GM19240 (cell line): ENCODE results near the gene POTEH.
"Not testable (repeated sequence)": the region's sequence is repeated elsewhere in the genome, so short reads cannot be mapped to it uniquely, and the experiment has no call there.

ENCODE experiments used
- DNase-seq: peaks from one replicate; pipeline ENCODE4 v3.0.0; 2011; ENCODE audit warnings: low spot score; ENCODE audit not compliant: insufficient read length

POTEH gene

DNA sequence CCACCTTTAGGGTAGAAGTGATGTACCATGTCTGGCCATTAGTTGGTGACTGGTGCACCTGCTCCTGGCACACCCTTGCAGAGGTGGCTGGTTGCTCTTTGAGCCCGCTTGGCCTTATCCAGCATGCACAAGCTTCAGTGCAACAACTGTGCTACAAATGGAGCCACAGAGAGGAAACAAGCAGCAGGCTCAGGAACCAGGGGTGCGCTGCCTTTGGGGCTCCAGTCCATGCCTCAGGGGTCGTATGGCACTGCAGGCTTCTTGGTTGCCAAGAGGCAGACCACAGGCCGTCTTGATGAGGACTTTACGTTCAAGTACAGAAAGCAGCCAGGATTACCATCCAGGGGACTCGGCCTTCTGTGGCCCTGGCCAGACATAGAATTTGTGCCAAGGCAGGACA, 44.6 kb downstream of the POTEH start:
- DNase-seq, result not testable (repeated sequence)

DNA sequence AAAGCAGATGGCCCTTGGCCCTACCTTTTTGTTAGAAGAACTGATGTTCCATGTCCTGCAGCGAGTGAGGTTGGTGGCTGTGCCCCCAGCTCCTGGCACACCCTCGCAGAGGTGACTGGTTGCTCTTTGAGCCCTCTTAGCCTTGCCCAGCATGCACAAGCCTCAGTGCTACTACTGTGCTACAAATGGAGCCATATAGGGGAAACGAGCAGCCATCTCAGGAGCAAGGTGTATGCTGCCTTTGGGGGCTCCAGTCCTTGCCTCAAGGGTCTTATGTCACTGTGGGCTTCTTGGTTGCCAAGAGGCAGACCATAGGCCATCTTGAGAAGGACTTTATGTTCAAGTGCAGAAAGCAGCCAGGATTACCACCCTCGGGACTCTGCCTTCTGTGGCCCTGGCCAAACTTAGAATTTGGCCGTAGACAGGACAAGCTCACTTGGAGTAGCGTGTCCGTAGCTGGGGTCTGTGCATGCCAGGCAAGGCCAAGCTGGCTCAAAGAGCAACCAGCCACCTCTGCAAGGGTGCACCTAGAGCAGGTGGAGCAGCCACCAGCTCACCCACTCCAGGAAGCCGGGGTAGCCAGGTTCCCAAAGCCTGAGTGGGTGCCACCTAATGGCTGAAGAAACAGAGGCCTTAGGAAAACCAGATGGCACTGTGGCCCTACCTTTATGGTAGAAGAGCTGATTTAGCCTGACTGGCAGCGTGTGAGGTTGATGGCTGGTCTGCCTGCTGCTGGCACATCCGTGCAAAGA, 48.5 kb downstream of the POTEH start:
- DNase-seq, result not testable (repeated sequence)

DNA sequence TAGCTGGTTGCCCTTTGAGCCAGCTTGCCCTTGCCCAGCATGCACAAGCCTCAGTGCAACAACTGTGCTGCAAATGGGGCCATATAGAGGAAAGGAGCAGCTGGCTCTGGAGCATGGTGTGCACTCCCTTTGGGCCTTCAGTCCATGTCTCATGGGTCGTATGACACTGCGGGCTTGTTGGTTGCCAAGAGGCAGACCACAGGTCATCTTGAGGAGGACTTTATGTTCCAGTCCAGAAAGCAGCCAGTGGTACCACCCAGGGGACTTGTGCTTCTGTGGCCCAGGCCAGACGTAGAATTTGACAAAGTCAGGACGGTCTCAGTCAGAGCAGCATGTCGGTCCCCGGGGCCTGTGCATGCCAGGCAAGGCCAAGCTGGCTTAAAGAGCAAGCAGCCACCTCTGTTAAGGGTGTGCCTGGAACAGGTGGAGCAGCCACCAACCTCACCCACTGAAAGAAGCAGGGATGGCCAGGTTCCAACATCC, 49.1 kb downstream of the POTEH start:
- DNase-seq, result not testable (repeated sequence)

DNA sequence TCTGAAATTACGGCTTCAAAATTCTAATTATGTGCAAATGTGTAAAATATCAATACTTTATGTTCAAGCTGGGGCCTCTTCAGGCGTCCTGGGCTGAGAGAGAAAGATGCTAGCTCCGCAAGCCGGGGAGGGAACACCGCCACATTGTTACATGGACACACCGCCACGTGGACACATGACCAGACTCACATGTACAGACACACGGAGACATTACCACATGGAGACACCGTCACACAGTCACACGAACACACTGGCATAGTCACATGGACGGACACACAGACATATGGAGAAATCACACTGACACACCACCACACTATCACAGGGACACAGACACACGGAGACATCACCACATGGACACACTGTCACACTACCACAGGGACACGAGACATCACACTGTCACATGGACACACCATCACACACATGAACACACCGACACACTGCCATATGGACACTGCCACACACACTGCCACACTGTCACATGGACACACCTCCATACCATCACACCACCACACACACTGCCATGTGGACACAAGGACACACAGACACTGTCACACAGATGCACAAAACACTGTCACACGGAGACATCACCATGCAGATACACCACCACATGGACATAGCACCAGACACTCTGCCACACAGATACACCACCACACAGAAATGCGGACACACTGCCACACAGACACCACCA, 58.0 kb downstream of the POTEH start:
- DNase-seq, result not testable (repeated sequence)

DNA sequence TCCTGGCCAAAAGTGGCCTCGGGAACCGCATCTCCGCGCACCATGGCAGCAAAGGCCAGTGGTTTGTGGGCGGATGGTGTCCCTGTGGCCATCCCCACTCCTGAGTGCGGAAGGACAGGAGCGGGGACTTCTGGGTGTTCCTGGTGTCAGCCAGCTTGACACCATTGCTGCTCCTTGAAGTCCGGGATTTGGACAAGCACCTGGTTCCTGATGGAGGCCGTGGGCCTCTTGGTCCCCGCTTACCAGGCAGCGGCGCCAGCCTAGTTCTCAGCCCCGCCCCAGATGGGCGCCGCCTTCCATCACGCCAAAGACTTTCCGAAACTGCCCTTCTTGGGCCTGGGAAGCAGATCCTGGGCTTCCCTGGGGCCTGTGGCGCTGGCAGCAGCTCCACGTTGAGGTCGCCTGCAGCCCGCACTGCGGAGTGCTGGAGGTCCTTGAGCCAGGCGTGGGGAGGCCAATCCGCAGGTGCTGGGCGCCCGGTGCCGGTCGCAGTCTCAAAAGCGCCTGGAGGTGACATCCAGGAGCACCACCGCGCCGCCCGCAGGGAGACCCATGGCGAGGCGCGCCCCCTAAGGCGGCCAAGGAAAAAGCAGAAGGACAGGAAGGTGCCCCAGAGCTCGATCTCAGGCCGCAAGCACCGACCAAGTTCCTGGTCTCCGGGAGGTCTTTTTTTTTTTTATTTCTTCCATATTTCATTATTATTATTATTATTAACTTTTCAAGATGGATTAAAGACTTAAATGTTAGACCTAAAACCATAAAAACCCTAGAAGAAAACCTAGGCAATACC, 59.5 kb downstream of the POTEH start:
- DNase-seq, result not testable (repeated sequence)

DNA sequence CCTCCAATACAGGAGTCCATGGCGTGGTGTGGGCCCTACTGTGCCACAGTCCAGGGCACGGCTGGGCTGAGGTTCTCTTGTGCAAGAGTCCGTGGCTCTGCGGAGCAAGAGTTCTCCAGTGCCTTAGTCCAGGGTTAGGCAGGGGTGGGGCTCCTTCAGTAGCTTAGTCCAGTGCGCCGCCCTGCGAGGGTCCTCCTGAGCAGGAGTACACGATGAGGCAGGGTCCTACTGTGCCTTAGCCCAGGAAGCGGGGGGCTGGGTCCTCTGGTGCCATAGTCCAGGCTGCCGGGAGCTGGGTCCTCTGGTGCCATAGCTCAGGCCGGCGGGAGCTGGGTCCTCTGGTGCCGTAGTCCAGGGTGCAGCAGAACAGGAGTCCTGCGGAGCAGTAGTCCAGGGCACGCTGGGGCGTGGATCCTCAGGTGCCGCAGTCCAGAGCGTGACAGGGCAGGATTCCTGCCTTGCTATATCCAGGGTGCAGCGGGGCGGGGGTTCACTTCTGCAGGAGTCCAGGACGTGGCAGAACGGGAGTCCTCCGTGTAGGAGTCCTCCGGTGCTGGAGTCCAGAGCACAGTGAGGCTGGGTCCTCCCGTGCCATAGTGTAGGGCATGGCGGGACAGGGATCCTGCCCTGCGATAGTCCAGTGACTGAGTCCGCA, 69.7 kb downstream of the POTEH start:
- not testable (repeated sequence) for DNase-seq

DNA sequence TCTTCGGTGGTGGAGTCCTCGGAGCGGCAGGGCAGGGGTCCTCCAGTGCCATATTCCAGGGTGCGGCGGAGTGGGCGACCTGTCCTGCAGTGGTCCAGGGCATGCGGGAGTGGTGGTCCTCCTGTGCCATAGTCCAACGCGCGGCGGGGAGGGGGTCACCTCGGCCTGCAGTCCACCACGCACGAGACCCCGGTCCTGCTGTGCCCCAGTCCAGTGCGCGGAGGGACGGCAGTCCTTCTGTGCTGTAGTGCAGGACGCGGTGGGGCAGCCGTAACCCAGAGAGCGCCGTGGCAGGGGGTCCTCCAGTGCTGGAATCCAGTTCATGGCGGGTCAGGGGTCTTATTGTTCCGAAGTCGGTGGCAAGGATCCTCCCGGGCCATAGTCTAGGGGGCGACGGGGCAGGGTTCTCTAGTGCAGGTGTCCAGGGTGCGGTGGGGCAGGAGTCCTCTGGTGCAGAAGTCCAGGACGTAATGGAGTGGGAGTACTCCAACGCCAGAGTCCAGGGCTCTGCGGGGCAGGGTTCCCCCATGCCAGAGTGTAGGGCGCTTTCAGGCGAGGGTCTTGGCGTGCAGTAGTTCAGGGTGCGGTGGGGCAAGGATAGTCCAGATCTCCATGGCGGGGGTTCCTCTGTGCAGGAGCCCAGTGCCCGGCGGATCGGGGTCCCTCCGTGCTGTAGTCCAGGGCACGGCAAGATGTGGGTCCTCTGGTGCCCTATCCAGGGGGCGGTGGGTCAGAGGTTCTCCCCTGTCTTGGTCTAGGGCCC, 70.7 kb downstream of the POTEH start:
- DNase-seq, result not testable (repeated sequence)

DNA sequence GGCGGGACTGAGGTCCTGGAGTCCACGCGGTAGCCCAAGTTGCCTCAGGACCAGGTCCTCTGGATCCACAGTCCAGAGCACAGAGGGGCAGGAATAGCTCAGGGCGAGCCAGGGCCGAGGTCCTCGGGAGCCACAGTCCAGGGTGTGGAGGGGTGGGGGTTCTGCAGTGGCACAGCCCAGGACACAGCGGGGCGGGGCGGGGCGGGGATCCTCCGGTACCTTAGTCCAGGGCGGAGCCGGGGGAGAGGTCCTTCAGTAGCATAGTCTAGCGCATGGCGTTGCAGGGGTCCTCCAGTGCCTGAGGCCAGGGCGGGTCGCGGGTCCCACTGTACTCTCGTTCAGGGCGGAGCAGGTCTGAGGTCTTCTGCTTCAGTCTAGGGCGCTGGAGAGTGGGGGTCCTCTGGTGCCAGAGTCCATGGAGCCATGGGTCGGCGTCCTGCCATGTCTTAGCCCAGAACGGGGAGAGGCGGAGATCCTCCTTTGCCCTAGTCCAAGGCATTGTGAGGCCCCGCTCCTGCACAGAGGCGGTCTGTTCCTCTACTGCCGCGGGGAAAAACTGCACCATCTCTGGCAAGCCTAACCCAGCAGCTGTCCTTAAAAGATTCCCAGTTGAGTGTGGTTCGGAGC, 71.4 kb downstream of the POTEH start:
- DNase-seq, result not testable (repeated sequence)

DNA sequence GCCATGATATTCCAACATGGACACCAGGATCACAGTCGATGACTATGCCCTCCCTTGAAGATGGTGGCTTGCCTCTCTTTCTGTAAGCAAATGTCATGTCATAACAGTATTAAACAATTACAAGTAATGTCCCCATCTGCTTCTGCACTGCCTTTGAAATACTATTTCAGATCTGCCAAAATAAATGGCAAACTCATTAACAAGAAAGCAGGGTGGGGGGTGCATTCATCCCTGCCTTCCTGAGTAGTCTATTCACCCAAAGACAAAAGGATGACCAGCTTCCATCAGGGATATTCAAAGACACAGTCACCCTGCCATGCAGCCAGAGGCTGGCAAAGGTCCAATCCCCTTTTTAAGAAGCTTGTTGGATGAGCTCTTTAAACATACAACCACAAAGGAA, 73.7 kb downstream of the POTEH start:
- DNase-seq, result not testable (repeated sequence)
